Esophagus muscularis mucosa (tissue), 4 donors: Measurements from ENCODE around the gene CPA2. TPM values are rescaled to one million over a fixed set of nuclear protein-coding genes. Genes with fewer than 3 reads are reported as not detected.
"Not testable (repeated sequence)": the region's sequence is repeated elsewhere in the genome, so short reads cannot be mapped to it uniquely, and the experiment has no call there.

Experiments used
- DNase-seq: peaks from one replicate; pipeline ENCODE4 v3.0.0-alpha.2; 2017; ENCODE audit errors: extremely low spot score
- H3K27ac ChIP-seq, 4 donors: fragments of 200-600 bp; sonication (generic); replicated peaks in 1 of 4; 1 replicate in 3 of 4; 2 replicates in 1 of 4; pipeline ENCODE4 v1.5.1; 2016 to 2019; ENCODE audit warnings: mild to moderate bottlenecking in 1 of 4
- H3K27me3 ChIP-seq, 4 donors: fragments of 200-600 bp; sonication (generic); one replicate each; pipeline versions ENCODE4 v1.5.1 to v1.6.0; 2016 to 2019
- H3K36me3 ChIP-seq, 4 donors: fragments of 200-600 bp; sonication (generic); one replicate each; pipeline ENCODE4 v1.5.1; 2016 to 2019
- H3K4me1 ChIP-seq, 4 donors: fragments of 200-600 bp; sonication (generic); one replicate each; pipeline ENCODE4 v1.5.1; 2016 to 2019
- H3K4me3 ChIP-seq, 4 donors: fragments of 200-600 bp; sonication (generic); 1 replicate in 2 of 4; 2 replicates in 2 of 4; pipeline ENCODE4 v1.5.1; 2016 to 2019; ENCODE audit warnings: mild to moderate bottlenecking in 4 of 4, moderate library complexity in 1 of 4
- H3K9me3 ChIP-seq, 4 donors: fragments of 200-600 bp; sonication (generic); 1 replicate in 3 of 4; 2 replicates in 1 of 4; pipeline ENCODE4 v1.5.1; 2016 to 2019
- EP300 ChIP-seq: sonication (generic); formaldehyde crosslinking; IDR thresholded peaks from one replicate; pipeline ENCODE4 v1.6.1; 2017; ENCODE audit warnings: antibody characterized with exemption
- POLR2A ChIP-seq: fragments of 450-650 bp; IDR thresholded peaks from one replicate; pipeline ENCODE4 v1.6.1; 2017; ENCODE audit warnings: antibody characterized with exemption, moderate library complexity, mild to moderate bottlenecking, low read depth
- POLR2AphosphoS5 ChIP-seq, 2 donors: sonication (generic); formaldehyde crosslinking; IDR thresholded peaks; one replicate each; pipeline ENCODE4 v1.6.1; 2017; ENCODE audit warnings: antibody characterized with exemption in 2 of 2
- WGBS: methylation state at CpG from one replicate; pipeline ENCODE4 v1.1.5; 2018; 5-methylcytosine and 5-hydroxymethylcytosine counted together
- intact Hi-C: fragments of 100-400 bp; cut with DNase I; formaldehyde crosslinking; loops from one replicate; pipeline ENCODE4 v1.15.1; 2023
- total RNA-seq, 4 donors: library from RNA; depleted of rRNA; stranded (reverse); fragments of >200 nt; gene quantifications; one replicate each; pipeline versions ENCODE4 v1.1.0 to v1.2.1, GENCODE V29; 2016
- TF ChIP-seq, protein P1 (sequence below), 3 experiments: fragments of 200-600 bp in 2 of 3; fragments of 450-650 bp in 1 of 3; sonication (generic) in 2 of 3; IDR thresholded peaks; one replicate each; pipeline ENCODE4 v1.5.1; 2017 to 2019; ENCODE audit warnings: antibody characterized with exemption in 3 of 3, mild to moderate bottlenecking in 2 of 3, moderate library complexity in 1 of 3

CPA2 gene
- total RNA-seq, 4 donors from 2014 or later: not detected

DNA sequence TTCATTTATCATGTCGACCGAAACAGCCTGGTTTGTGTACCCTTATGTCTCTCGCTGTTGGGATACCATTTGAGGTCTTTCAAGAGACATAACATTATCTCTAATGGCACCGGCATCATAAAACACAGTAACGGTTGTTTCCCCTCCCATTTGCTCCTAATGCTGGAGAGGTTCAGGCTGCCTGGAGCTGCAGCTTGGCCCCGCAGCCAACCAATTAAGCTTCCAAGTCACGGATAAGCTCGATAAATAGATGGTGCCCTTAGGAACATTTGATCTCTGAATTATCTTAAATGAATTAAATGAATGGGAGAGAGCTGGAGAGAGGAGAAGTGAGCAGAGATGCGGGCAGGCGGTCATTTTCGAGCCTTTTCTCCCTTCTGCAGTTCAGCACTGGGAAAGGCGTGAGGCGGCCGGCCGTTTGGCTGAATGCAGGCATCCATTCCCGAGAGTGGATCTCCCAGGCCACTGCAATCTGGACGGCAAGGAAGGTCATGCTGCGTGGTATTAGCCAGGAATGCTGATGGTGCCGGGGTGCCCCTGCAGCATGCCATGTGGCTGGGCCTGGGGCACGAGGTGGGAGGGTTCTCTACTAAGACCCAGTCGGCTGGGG is 38.9 kb downstream of the CPA2 start:
- WGBS: 82% methylated on average over 18 of the region's 21 CpGs

DNA sequence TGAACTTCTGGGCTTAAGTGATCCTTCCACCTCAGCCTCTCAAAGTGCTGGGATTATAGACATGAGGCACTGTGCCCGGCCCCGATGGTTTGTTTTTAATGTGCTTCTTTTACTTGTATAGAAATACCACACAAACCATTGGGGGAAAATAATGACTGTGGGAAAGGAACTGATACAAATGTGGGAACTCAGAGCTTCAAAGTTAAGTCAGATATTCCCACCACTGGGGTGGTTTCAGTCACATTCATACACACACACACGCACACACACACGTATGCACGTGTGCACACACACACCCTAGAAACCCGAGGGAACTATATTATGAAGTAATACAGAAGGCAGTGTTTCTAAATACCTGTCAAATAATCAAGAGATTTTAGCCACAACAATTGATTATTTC is 43.3 kb downstream of the CPA2 start:
- H3K4me1 ChIP-seq: no peaks in the 10 kb centered on the region
- no peaks in the 10 kb centered on the region for H3K36me3 ChIP-seq
- TF ChIP-seq EP300: no peak
- TF ChIP-seq, protein P1, sequence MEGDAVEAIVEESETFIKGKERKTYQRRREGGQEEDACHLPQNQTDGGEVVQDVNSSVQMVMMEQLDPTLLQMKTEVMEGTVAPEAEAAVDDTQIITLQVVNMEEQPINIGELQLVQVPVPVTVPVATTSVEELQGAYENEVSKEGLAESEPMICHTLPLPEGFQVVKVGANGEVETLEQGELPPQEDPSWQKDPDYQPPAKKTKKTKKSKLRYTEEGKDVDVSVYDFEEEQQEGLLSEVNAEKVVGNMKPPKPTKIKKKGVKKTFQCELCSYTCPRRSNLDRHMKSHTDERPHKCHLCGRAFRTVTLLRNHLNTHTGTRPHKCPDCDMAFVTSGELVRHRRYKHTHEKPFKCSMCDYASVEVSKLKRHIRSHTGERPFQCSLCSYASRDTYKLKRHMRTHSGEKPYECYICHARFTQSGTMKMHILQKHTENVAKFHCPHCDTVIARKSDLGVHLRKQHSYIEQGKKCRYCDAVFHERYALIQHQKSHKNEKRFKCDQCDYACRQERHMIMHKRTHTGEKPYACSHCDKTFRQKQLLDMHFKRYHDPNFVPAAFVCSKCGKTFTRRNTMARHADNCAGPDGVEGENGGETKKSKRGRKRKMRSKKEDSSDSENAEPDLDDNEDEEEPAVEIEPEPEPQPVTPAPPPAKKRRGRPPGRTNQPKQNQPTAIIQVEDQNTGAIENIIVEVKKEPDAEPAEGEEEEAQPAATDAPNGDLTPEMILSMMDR (IDR thresholded peaks at IDR 0.05): no peak
- no peak for TF ChIP-seq POLR2AphosphoS5 (IDR thresholded peaks at IDR 0.05)
- TF ChIP-seq POLR2A: no peak
- H3K4me3 ChIP-seq: no peak overlapping the region
- intact Hi-C loops: no loop called here
- 79% methylated on average over 6 of the region's 6 CpGs for WGBS
- H3K27ac ChIP-seq: no peak overlapping the region
- peaks cover 0 to 11% (median 0%) of the 10 kb centered on the region in 4 donors for H3K27me3 ChIP-seq
- no peak for DNase-seq
- no peaks in the 10 kb centered on the region for H3K9me3 ChIP-seq

More for the DNA sequence above, 38.9 kb downstream of the CPA2 start:
- Histone ChIP-seq H3K9me3 (no peaks in the 10 kb centered on the region), H3K27ac (no peak overlapping the region), H3K27me3 (peaks cover 0 to 11% (median 0%) of the 10 kb centered on the region in 4 donors), H3K4me3 (no peak overlapping the region), H3K36me3 (no peaks in the 10 kb centered on the region), H3K4me1 (no peaks in the 10 kb centered on the region)
- no peak for TF ChIP-seq EP300
- no peak for TF ChIP-seq POLR2A
- TF ChIP-seq, protein P1 (IDR thresholded peaks at IDR 0.05): no peak
- no peak for TF ChIP-seq POLR2AphosphoS5 (IDR thresholded peaks at IDR 0.05)
- DNase-seq: no peak
- intact Hi-C loops: no loop called here

DNA sequence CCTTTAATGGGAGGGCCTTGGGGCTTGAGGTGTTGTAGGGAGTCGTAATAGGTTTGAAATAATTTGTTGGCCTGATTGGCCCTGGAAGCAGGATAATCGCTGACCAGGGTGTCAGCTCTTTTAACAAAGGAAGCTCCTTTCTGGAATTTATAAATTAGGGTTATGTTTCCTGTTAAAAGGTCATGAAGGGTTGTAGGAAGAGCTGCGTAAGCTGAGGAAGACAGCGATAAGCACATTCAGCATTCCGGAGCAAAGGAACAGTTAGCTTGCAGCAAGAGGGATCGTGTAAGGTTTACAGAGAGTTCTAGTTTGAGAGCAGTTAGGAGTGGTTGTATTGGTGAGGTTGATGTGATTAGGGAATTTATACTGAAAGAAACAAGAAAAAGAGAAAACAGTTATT is 47.6 kb downstream of the CPA2 start:
- TF ChIP-seq POLR2AphosphoS5 (IDR thresholded peaks at IDR 0.05): no peak
- TF ChIP-seq, protein P1 (IDR thresholded peaks at IDR 0.05): no peak
- no peak for TF ChIP-seq EP300
- no peak for TF ChIP-seq POLR2A
- Histone ChIP-seq H3K9me3 (no peaks in the 10 kb centered on the region), H3K4me3 (no peak overlapping the region), H3K4me1 (no peaks in the 10 kb centered on the region), H3K27ac (no peak overlapping the region), H3K36me3 (no peaks in the 10 kb centered on the region), H3K27me3 (no peaks in the 10 kb centered on the region)
- no peak for DNase-seq
- WGBS: 75% methylated on average over 6 of the region's 6 CpGs
- intact Hi-C loops: no loop called here

DNA sequence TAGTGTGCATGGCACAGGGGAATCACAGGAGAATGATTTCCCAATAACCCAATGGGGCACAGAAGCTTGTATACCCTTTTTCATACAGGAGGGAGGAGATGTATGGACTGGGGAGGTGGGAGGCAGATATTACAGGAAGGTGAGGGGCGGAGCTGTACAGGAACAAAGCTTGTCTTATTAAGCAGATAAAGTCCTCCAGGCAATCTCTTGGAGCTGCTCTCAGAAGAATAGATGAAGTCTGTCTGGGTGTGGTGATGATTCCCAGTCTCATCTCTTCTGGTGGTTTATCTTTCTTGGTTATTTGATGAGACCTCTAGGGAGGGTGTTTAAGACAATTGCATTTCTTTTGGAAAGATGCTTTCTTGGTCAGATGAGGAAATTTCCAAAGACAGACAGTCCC is 52.9 kb downstream of the CPA2 start:
- TF ChIP-seq POLR2AphosphoS5 (IDR thresholded peaks at IDR 0.05) (no peak), POLR2A (no peak), EP300 (no peak)
- TF ChIP-seq, protein P1 (IDR thresholded peaks at IDR 0.05): no peak
- intact Hi-C loops: no loop called here
- Histone ChIP-seq H3K36me3 (no peaks in the 10 kb centered on the region), H3K4me3 (no peak overlapping the region), H3K27me3 (no peaks in the 10 kb centered on the region), H3K9me3 (no peaks in the 10 kb centered on the region), H3K4me1 (no peaks in the 10 kb centered on the region), H3K27ac (no peak overlapping the region)
- DNase-seq: no peak
- WGBS: 91% methylated on average over 1 of the region's 1 CpG

DNA sequence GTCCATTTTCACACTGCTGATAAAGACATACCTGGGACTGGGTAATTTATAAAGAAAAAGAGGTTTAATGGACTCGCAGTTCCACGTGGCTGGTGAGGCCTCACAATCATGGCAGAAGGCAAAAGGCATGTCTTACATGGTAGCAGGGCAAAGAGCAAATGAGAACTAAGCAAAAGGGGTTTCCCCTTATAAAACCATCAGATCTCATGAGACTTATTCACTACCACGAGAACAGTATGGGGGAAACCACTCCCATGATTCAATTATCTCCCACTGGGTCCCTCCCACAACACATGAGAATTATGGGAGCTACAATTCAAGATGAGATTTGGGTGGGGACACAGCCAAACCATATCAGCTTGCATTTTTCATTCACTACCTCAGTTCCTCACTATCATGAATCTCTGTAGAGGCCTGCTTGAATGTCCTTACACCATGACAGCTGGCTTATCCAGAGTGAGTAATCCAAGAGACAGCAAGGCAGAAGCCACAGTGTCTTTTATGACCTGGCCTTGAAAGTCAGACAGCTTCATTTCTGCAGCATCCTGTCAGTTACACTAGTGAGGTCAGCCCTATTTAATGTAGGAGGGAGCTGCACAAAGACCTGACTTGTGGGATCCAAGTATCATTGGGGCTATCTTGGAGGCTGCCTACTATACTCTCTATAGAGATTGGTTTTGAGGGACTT is 55.0 kb downstream of the CPA2 start:
- H3K36me3 ChIP-seq, intact Hi-C loops, DNase-seq, H3K4me1 ChIP-seq, H3K27me3 ChIP-seq, H3K27ac ChIP-seq, H3K9me3 ChIP-seq, H3K4me3 ChIP-seq: not testable (repeated sequence)
- 91% methylated on average over 3 of the region's 3 CpGs for WGBS
